Panc1 (cell line): ENCODE results near the gene DNAH7. TPM values are rescaled to one million over a fixed set of nuclear protein-coding genes. Genes with fewer than 3 reads are reported as not detected.

Experiments used
- ATAC-seq: fragments of 200-7000 bp; cut with Tn5 transposase; 2 replicates; pipeline ENCODE4 v1.9.1; 2020; ENCODE audit warnings: mild to moderate bottlenecking, moderate library complexity
- BruUV-seq: library from RNA; stranded (reverse); fragments of 400-500 nt; replicated peaks from 2 replicates; lab custom pipeline; 2021; lab: Mats Ljungman, UMichigan
- CTCF ChIA-PET: fragments of 300-600 bp; sonication (Branson Sonifier 250); formaldehyde crosslinking; loops from one replicate; lab custom pipeline; 2022; ENCODE audit warnings: antibody characterized with exemption; lab: Charles Lee
- POLR2A ChIA-PET: fragments of 300-600 bp; sonication (Branson Sonifier 250); formaldehyde crosslinking; loops from one replicate; lab custom pipeline; 2022; ENCODE audit warnings: antibody characterized with exemption; lab: Charles Lee
- DNase-seq: peaks from one replicate; pipeline ENCODE4 v3.0.0-alpha.2; 2010; ENCODE audit warnings: low read depth, low spot score
- H3K27ac ChIP-seq: 2 replicates; pipeline ENCODE4 v1.5.1; 2011; ENCODE audit warnings: mild to moderate bottlenecking, low read length, inconsistent platforms
- H3K27me3 ChIP-seq: fragments of 200-500 bp; sonication (Bioruptor generic); 2 replicates; pipeline ENCODE4 v1.6.0; 2014; ENCODE audit warnings: low read length, inconsistent platforms; ENCODE audit not compliant: control insufficient read depth, insufficient read depth
- H3K36me3 ChIP-seq: fragments of 200-500 bp; sonication (Bioruptor generic); 2 replicates; pipeline ENCODE4 v1.5.1; 2014; ENCODE audit warnings: inconsistent platforms, mild to moderate bottlenecking, low read length, moderate library complexity; ENCODE audit not compliant: control insufficient read depth, insufficient read depth
- H3K4me1 ChIP-seq: 2 replicates; pipeline ENCODE4 v1.5.1; 2011; ENCODE audit warnings: inconsistent platforms, mild to moderate bottlenecking, low read length, moderate library complexity; ENCODE audit not compliant: control insufficient read depth, insufficient read depth
- H3K4me3 ChIP-seq, 2 experiments: 2 replicates each; pipeline ENCODE4 v1.5.1; 2011 to 2012; ENCODE audit warnings: low read depth in 2 of 2, low read length in 2 of 2, mild to moderate bottlenecking in 2 of 2, inconsistent platforms in 1 of 2, moderate library complexity in 1 of 2
- H3K9me3 ChIP-seq: fragments of 200-500 bp; sonication (Bioruptor generic); 2 replicates; pipeline ENCODE4 v1.5.1; 2014; ENCODE audit warnings: low read depth, mild to moderate bottlenecking, inconsistent platforms, low read length, moderate library complexity; ENCODE audit not compliant: control insufficient read depth, insufficient read depth
- CTCF ChIP-seq: fragments of 450-650 bp; IDR thresholded peaks from 2 replicates; pipeline ENCODE4 v1.5.1; 2017; ENCODE audit warnings: mild to moderate bottlenecking
- POLR2AphosphoS5 ChIP-seq: IDR thresholded peaks from 2 replicates; pipeline ENCODE4 v1.6.1; 2012; ENCODE audit warnings: mild to moderate bottlenecking, low read depth, low read length, moderate library complexity
- REST ChIP-seq, 2 experiments: IDR thresholded peaks; 2 replicates each; pipeline ENCODE4 v1.6.1; 2011 to 2012; ENCODE audit warnings: low read depth in 2 of 2, control low read depth in 1 of 2, low read length in 1 of 2, mild to moderate bottlenecking in 1 of 2, moderate library complexity in 1 of 2; ENCODE audit not compliant: insufficient read depth in 1 of 2
- SIN3A ChIP-seq: IDR thresholded peaks from 2 replicates; pipeline ENCODE4 v1.6.1; 2012; ENCODE audit warnings: low read depth, mild to moderate bottlenecking, low read length, moderate library complexity, borderline replicate concordance; ENCODE audit not compliant: insufficient read depth
- TCF7L2 ChIP-seq: IDR thresholded peaks from 2 replicates; pipeline ENCODE4 v1.6.1; 2011; ENCODE audit warnings: mild to moderate bottlenecking, low read depth, low read length, inconsistent platforms
- in situ Hi-C: cut with HindIII; loops from 2 replicates; pipeline ENCODE4 v1.10.0; 2016; ENCODE audit warnings: low sequenced_read_pairs, low pct_unique_long_range_greater_than_20kb
- intact Hi-C: fragments of 100-400 bp; cut with micrococcal nuclease; formaldehyde crosslinking; loops from one replicate; pipeline ENCODE4 v1.10.0; 2022; ENCODE audit not compliant: unreplicated experiment
- total RNA-seq: library from RNA; stranded (reverse); gene quantifications from one replicate; pipeline ENCODE4 v1.2.1, GENCODE V29; 2021; ENCODE audit not compliant: unreplicated experiment

Gene DNAH7
- total RNA-seq, 1 experiment from 2014 or later, result 0.98 TPM

- H3K36me3 ChIP-seq, result no peaks in the 10 kb centered on the region
- in situ Hi-C loops (no loop called here), intact Hi-C loops (no loop called here)
- ATAC-seq, result no peak
- BruUV-seq, result no TSS peak
- POLR2A ChIA-PET, result no interaction called here
- no peaks in the 10 kb centered on the region for H3K9me3 ChIP-seq
- no peak for DNase-seq
- TF ChIP-seq TCF7L2 (no peak), SIN3A (no peak), CTCF (no peak), POLR2AphosphoS5 (no peak), REST (IDR thresholded peaks at IDR 0.05; ENCODE audit: insufficient read depth in 1 of 2, low read depth in 2 of 2, low read length in 1 of 2) (no peak)
- no peaks in the 10 kb centered on the region for H3K27me3 ChIP-seq
- H3K4me3 ChIP-seq, result no peak overlapping the region
- H3K4me1 ChIP-seq, result no peaks in the 10 kb centered on the region
- H3K27ac ChIP-seq, result no peak overlapping the region
- CTCF ChIA-PET, result no interaction called here
Observed at GRCh38 chr2:196104066-196104465, 35.4 kb upstream of the DNAH7 start.

- Histone ChIP-seq H3K4me1 (no peaks in the 10 kb centered on the region), H3K9me3 (no peaks in the 10 kb centered on the region), H3K36me3 (no peaks in the 10 kb centered on the region), H3K27ac (no peak overlapping the region), H3K4me3 (no peak overlapping the region), H3K27me3 (peaks cover under 1% of the 10 kb centered on the region; the same call in 1 of the 2 replicates)
- intact Hi-C loops (no loop called here), in situ Hi-C loops (no loop called here)
- no peak for ATAC-seq
- no peak for DNase-seq
- BruUV-seq, result no TSS peak
- CTCF ChIA-PET, result no interaction called here
- POLR2A ChIA-PET, result no interaction called here
- TF ChIP-seq REST (IDR thresholded peaks at IDR 0.05; ENCODE audit: insufficient read depth in 1 of 2, low read depth in 2 of 2, low read length in 1 of 2) (no peak), SIN3A (no peak), CTCF (no peak), TCF7L2 (no peak), POLR2AphosphoS5 (no peak)
Observed at GRCh38 chr2:196103626-196104025, 35.0 kb upstream of the DNAH7 start.
